Effector memory CD4-positive, alpha-beta T cell (primary cell): ENCODE data around the gene PAPSS1.
"Not testable (repeated sequence)": the region's sequence is repeated elsewhere in the genome, so short reads cannot be mapped to it uniquely, and the experiment has no call there.

Source experiments
- DNase-seq, 3 donors: peaks; one replicate each; pipeline ENCODE4 v3.0.0-alpha.2; 2020
- H3K27ac ChIP-seq: 2 replicates; pipeline ENCODE4 v1.7.0; 2013; ENCODE audit warnings: mild to moderate bottlenecking, low read length, moderate library complexity; ENCODE audit not compliant: insufficient read depth, poor library complexity, severe bottlenecking
- H3K27me3 ChIP-seq: replicated peaks from 2 replicates; pipeline ENCODE4 v1.7.0; 2013; ENCODE audit warnings: mild to moderate bottlenecking, low read length; ENCODE audit not compliant: insufficient read depth, control insufficient read depth, poor library complexity, severe bottlenecking
- H3K36me3 ChIP-seq: 2 replicates; pipeline ENCODE4 v1.7.0; 2013; ENCODE audit warnings: mild to moderate bottlenecking, low read length, moderate library complexity; ENCODE audit not compliant: control insufficient read depth, insufficient read depth
- H3K4me1 ChIP-seq: 2 replicates; pipeline ENCODE4 v1.7.0; 2013; ENCODE audit warnings: low read length, mild to moderate bottlenecking; ENCODE audit not compliant: control insufficient read depth, insufficient read depth, poor library complexity, severe bottlenecking
- H3K4me3 ChIP-seq: 2 replicates; pipeline ENCODE4 v1.7.0; 2013; ENCODE audit warnings: low read length, low read depth, mild to moderate bottlenecking; ENCODE audit not compliant: insufficient read depth, poor library complexity, severe bottlenecking
- H3K9me3 ChIP-seq: 2 replicates; pipeline ENCODE4 v1.7.0; 2013; ENCODE audit warnings: mild to moderate bottlenecking, low read length, moderate library complexity; ENCODE audit not compliant: control insufficient read depth

The PAPSS1 gene

GRCh38 chr4:107711831-107712230, 8.2 kb downstream of the PAPSS1 start:
- H3K9me3 ChIP-seq: no peaks in the 10 kb centered on the region
- H3K27ac ChIP-seq: no peak overlapping the region
- H3K27me3 ChIP-seq: no peaks in the 10 kb centered on the region
- no peak for DNase-seq
- H3K36me3 ChIP-seq: no peaks in the 10 kb centered on the region
- no peaks in the 10 kb centered on the region for H3K4me1 ChIP-seq
- H3K4me3 ChIP-seq: no peak overlapping the region

- H3K9me3 ChIP-seq: peaks cover 4% of the 10 kb centered on the region
- H3K27me3 ChIP-seq: no peaks in the 10 kb centered on the region
- no peaks in the 10 kb centered on the region for H3K36me3 ChIP-seq
- H3K4me3 ChIP-seq: no peak overlapping the region
- H3K4me1 ChIP-seq: no peaks in the 10 kb centered on the region
- H3K27ac ChIP-seq: no peak overlapping the region
- DNase-seq: no peak
Measured at GRCh38 chr4:107710493-107711459, 9.3 kb downstream of the PAPSS1 start.

DNA sequence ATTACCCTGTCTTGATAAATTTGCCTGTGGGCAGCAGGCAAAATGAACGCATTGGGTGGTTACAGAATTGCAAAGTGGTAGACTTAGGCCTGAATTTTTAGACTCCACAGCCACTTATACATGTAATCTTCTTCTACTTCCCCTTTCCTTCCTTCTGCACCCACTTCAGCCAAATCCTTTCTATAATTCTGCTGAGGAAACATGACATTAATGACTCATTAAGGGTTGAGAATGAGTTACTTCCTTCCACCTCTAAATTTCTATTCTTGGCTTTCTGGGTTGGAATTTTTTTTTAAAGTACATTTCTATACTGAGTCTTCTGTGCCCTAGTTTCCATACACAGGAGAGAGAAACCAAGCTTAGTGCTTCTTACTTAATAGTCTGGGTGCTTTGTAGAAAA, 10.1 kb downstream of the PAPSS1 start:
- Histone ChIP-seq H3K4me1 (no peaks in the 10 kb centered on the region), H3K9me3 (peaks cover 6% of the 10 kb centered on the region), H3K4me3 (no peak overlapping the region), H3K36me3 (no peaks in the 10 kb centered on the region), H3K27me3 (no peaks in the 10 kb centered on the region), H3K27ac (no peak overlapping the region)
- DNase-seq: no peak

DNA sequence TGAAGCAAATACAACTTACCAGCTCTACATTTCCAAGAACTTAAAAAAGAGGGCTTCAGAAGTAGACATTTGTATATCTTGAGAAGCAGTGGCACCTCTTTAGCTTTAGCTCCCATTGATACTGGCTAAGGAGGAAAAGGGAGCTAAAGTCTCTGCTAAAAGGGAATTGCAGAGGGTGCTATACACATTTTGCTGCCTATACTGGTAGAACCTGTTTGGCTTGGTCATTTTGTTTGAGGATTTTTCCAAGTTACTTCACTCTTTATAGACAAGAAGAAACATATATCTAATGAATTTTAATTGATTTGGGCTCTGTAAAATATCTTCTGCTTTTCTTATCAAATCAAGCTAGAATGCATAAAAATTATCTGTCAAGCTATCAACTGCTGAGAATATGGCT, 11.8 kb downstream of the PAPSS1 start:
- Histone ChIP-seq H3K9me3 (peaks cover 9% of the 10 kb centered on the region), H3K27ac (no peak overlapping the region), H3K27me3 (no peaks in the 10 kb centered on the region), H3K4me3 (no peak overlapping the region), H3K36me3 (no peaks in the 10 kb centered on the region), H3K4me1 (no peaks in the 10 kb centered on the region)
- DNase-seq: no peak

- H3K27ac ChIP-seq: no peak overlapping the region
- H3K9me3 ChIP-seq: peaks cover 9% of the 10 kb centered on the region
- H3K4me1 ChIP-seq: no peaks in the 10 kb centered on the region
- H3K27me3 ChIP-seq: no peaks in the 10 kb centered on the region
- peaks cover 3% of the 10 kb centered on the region for H3K36me3 ChIP-seq
- DNase-seq: no peak
- no peak overlapping the region for H3K4me3 ChIP-seq
Measured at GRCh38 chr4:107705742-107706556, 14.1 kb downstream of the PAPSS1 start.

- Histone ChIP-seq H3K27me3 (no peaks in the 10 kb centered on the region), H3K4me1 (no peaks in the 10 kb centered on the region), H3K4me3 (no peak overlapping the region), H3K27ac (no peak overlapping the region), H3K9me3 (peaks cover 9% of the 10 kb centered on the region), H3K36me3 (peaks cover 3% of the 10 kb centered on the region)
- no peak for DNase-seq
Measured at GRCh38 chr4:107701565-107701964, 18.5 kb downstream of the PAPSS1 start.

- peaks cover 3% of the 10 kb centered on the region for H3K36me3 ChIP-seq
- H3K4me3 ChIP-seq: no peak overlapping the region
- no peaks in the 10 kb centered on the region for H3K27me3 ChIP-seq
- no peaks in the 10 kb centered on the region for H3K4me1 ChIP-seq
- H3K9me3 ChIP-seq: peaks cover 2% of the 10 kb centered on the region
- no peak for DNase-seq
- no peak overlapping the region for H3K27ac ChIP-seq
Measured at GRCh38 chr4:107699466-107700206, 20.4 kb downstream of the PAPSS1 start.

- not testable (repeated sequence) for H3K4me1 ChIP-seq, H3K27me3 ChIP-seq, H3K27ac ChIP-seq, H3K36me3 ChIP-seq, H3K4me3 ChIP-seq, H3K9me3 ChIP-seq, DNase-seq
Measured at GRCh38 chr4:107696187-107696586, 23.8 kb downstream of the PAPSS1 start.

DNA sequence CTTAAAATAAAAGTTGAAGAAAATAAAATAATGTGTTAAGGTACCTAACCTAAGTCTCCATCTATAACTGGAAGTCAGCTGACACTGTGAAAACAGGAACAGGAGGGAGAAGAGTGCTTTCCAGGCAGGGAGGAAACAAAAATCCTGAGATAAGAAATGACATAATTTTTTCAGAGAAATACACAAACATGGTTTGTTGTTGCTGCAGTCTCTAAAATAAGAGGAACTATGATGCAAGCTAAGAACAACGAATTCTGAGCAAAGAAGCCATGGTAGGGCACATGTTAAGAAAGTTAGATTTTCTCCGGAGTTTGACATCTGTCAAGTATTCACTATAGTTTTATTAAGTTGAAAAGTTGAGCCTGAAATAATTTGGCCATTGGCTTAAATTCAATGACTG, 26.9 kb downstream of the PAPSS1 start:
- Histone ChIP-seq H3K36me3 (no peaks in the 10 kb centered on the region), H3K9me3 (no peaks in the 10 kb centered on the region), H3K27me3 (no peaks in the 10 kb centered on the region), H3K27ac (no peak overlapping the region), H3K4me1 (peaks cover 4% of the 10 kb centered on the region), H3K4me3 (no peak overlapping the region)
- no peak for DNase-seq
